Nephron (organoid): ENCODE results near the gene APBA1.

Source experiments
- H3K27ac Mint-ChIP-seq, 3 experiments: 2 replicates each; pipeline ENCODE4 v1.8.0; 2020; ENCODE audit warnings: mixed read lengths in 3 of 3, mild to moderate bottlenecking in 2 of 3, moderate library complexity in 1 of 3
- H3K27me3 Mint-ChIP-seq: 2 replicates; pipeline ENCODE4 v1.8.0; 2021; ENCODE audit warnings: low read depth, mild to moderate bottlenecking, moderate library complexity, mixed read lengths
- H3K36me3 Mint-ChIP-seq: 2 replicates; pipeline ENCODE4 v1.8.0; 2020; ENCODE audit warnings: low read depth, mixed read lengths
- H3K4me1 Mint-ChIP-seq: 2 replicates; pipeline ENCODE4 v1.8.0; 2020; ENCODE audit warnings: mixed read lengths
- H3K4me3 Mint-ChIP-seq, 3 experiments: 2 replicates each; pipeline ENCODE4 v1.8.0; 2020; ENCODE audit warnings: mild to moderate bottlenecking in 3 of 3, mixed read lengths in 3 of 3, moderate library complexity in 2 of 3
- H3K9me3 Mint-ChIP-seq: 2 replicates; pipeline ENCODE4 v1.8.0; 2020; ENCODE audit warnings: mixed read lengths
- TF ChIP-seq, protein P1 (sequence below), 3 experiments: fragments of 200-600 bp; sonication (generic); IDR thresholded peaks; one replicate each; pipeline ENCODE4 v1.5.0; 2021; ENCODE audit warnings: antibody characterized with exemption in 3 of 3; ENCODE audit not compliant: unreplicated experiment in 3 of 3

The APBA1 gene

DNA sequence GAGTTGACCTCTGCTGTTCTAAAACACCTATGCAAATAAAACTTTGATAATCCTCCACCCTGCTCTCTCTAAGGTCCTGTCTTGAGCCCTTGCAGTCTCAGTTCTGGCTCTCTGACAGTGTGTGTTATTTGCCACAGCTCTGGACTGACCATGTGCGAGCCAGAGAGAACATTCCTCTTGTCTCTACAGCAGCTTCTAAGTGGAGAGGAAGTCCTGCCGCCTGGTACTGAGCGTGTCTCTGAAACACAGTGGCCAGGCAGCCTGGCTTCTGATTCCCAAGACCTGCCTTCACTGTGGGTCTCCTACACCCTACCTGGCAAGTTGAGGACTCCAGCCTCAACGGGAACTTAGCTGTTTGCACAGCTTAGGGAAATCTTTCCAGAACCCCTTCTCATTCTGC, 285.5 kb downstream of the APBA1 start:
- Mint-ChIP-seq H3K4me1 (peaks cover 10% of the 10 kb centered on the region), H3K4me3 (no peak overlapping the region), H3K9me3 (no peaks in the 10 kb centered on the region), H3K27me3 (peaks cover 10% of the 10 kb centered on the region), H3K36me3 (no peaks in the 10 kb centered on the region), H3K27ac (no peak overlapping the region)
- TF ChIP-seq, protein P1, sequence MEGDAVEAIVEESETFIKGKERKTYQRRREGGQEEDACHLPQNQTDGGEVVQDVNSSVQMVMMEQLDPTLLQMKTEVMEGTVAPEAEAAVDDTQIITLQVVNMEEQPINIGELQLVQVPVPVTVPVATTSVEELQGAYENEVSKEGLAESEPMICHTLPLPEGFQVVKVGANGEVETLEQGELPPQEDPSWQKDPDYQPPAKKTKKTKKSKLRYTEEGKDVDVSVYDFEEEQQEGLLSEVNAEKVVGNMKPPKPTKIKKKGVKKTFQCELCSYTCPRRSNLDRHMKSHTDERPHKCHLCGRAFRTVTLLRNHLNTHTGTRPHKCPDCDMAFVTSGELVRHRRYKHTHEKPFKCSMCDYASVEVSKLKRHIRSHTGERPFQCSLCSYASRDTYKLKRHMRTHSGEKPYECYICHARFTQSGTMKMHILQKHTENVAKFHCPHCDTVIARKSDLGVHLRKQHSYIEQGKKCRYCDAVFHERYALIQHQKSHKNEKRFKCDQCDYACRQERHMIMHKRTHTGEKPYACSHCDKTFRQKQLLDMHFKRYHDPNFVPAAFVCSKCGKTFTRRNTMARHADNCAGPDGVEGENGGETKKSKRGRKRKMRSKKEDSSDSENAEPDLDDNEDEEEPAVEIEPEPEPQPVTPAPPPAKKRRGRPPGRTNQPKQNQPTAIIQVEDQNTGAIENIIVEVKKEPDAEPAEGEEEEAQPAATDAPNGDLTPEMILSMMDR (IDR thresholded peaks at IDR 0.05; ENCODE audit: unreplicated experiment in 3 of 3): no peak

DNA sequence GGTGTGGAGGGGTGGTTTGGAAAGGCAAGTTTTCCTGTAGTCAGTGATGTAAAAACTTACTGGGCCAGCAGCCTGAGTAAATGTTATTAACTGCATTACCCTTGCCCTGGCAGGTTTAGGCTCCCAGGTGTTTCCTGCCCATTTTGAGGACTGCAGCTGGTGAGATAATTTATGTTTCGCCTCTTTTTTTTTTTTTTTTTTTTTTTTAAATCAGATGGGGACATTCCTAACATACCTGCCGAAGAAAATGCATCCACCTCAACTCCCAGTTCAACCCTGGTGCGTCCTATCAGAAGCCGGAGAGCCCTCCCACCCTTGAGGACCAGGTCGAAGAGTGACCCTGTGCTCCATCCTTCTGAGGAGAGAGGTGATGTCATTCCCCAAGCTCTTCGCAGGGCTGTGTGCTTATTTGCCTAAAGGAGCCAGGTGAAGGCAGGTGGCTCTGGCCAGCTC, 286.6 kb downstream of the APBA1 start:
- Mint-ChIP-seq H3K9me3 (no peaks in the 10 kb centered on the region), H3K27ac (peak overlapping the region in 1 of 3 experiments; percentile 17), H3K4me1 (peaks cover 18% of the 10 kb centered on the region), H3K27me3 (peaks cover 10% of the 10 kb centered on the region), H3K4me3 (no peak overlapping the region), H3K36me3 (no peaks in the 10 kb centered on the region)
- TF ChIP-seq, protein P1 (IDR thresholded peaks at IDR 0.05; ENCODE audit: unreplicated experiment in 3 of 3): no peak

- Mint-ChIP-seq H3K9me3 (no peaks in the 10 kb centered on the region), H3K36me3 (no peaks in the 10 kb centered on the region), H3K4me3 (no peak overlapping the region), H3K4me1 (peaks cover 46% of the 10 kb centered on the region), H3K27ac (peak overlapping the region; percentile 4 to 39 (median 34)), H3K27me3 (peaks cover 7% of the 10 kb centered on the region)
- TF ChIP-seq, protein P1 (IDR thresholded peaks at IDR 0.05; ENCODE audit: unreplicated experiment in 3 of 3): no peak
These were observed 290.0 kb downstream of the APBA1 start for GRCh38 chr9:69382135-69382534.

- TF ChIP-seq, protein P1 (IDR thresholded peaks at IDR 0.05; ENCODE audit: unreplicated experiment in 3 of 3): no peak
- Mint-ChIP-seq H3K27me3 (peaks cover 7% of the 10 kb centered on the region), H3K36me3 (no peaks in the 10 kb centered on the region), H3K4me3 (no peak overlapping the region), H3K4me1 (peaks cover 59% of the 10 kb centered on the region), H3K27ac (no peak overlapping the region), H3K9me3 (no peaks in the 10 kb centered on the region)
These were observed 291.4 kb downstream of the APBA1 start for GRCh38 chr9:69380811-69381210.

GRCh38 chr9:69380301-69380700, 291.9 kb downstream of the APBA1 start:
- H3K27me3 Mint-ChIP-seq: peaks cover 6% of the 10 kb centered on the region
- no peak overlapping the region for H3K4me3 Mint-ChIP-seq
- no peaks in the 10 kb centered on the region for H3K36me3 Mint-ChIP-seq
- TF ChIP-seq, protein P1 (IDR thresholded peaks at IDR 0.05; ENCODE audit: unreplicated experiment in 3 of 3): no peak
- peaks cover 60% of the 10 kb centered on the region for H3K4me1 Mint-ChIP-seq
- no peaks in the 10 kb centered on the region for H3K9me3 Mint-ChIP-seq
- H3K27ac Mint-ChIP-seq: no peak overlapping the region

GRCh38 chr9:69379270-69379982, 292.7 kb downstream of the APBA1 start:
- H3K9me3 Mint-ChIP-seq: no peaks in the 10 kb centered on the region
- H3K27me3 Mint-ChIP-seq: peaks cover 4% of the 10 kb centered on the region
- H3K36me3 Mint-ChIP-seq: no peaks in the 10 kb centered on the region
- peak overlapping the region; percentile 1 to 32 (median 22) for H3K27ac Mint-ChIP-seq
- TF ChIP-seq, protein P1 (IDR thresholded peaks at IDR 0.05; ENCODE audit: unreplicated experiment in 3 of 3): no peak
- H3K4me1 Mint-ChIP-seq: peaks cover 60% of the 10 kb centered on the region
- peak overlapping the region in 1 of 3 experiments; percentile 15 for H3K4me3 Mint-ChIP-seq
